Measurements from ENCODE around the gene DOK5. TPM values are rescaled to one million over a fixed set of nuclear protein-coding genes. Genes with fewer than 3 reads are reported as not detected.

DOK5 gene
- total and polyA plus RNA-seq, 2 of the 8 experiments (the other 6 are each of a cell fraction or from before 2014, with no cell fraction given), result 8.9 to 15.0 TPM

DNA sequence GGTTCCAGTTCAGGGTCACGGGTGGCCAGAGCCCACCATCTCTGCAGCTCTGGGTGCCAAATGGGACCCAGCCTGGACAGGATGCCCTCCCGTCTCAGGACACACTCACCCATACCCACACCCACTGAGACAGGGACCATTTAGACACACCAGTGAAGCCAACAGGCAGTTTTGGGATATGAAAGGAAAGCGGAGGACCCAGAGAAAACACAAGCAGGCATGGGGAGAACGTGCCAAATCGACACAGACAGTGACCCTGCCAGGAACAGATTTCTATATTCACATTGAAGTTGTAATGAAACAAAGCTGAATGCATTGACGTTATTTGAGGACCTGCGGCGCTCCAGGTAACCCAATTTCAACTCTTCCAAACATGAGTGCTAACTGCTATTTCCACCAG, 164.5 kb downstream of the DOK5 start:
- no peak for TF ChIP-seq POLR2AphosphoS5 (IDR thresholded peaks at IDR 0.05; ENCODE audit: low read depth, low read length)
- no peak for TF ChIP-seq SAP30 (IDR thresholded peaks at IDR 0.05; ENCODE audit: insufficient read depth, insufficient replicate concordance, low read length)
- no peak for TF ChIP-seq TCF12 (IDR thresholded peaks at IDR 0.05; ENCODE audit: low read depth, low read length)
- no peak for TF ChIP-seq GTF2F1 (IDR thresholded peaks at IDR 0.05; ENCODE audit: borderline replicate concordance, low read depth, low read length)
- Histone ChIP-seq H3K18ac (ENCODE audit: extremely low read depth, low read length) (no peak overlapping the region), H3K56ac (replicated peaks; ENCODE audit: insufficient read length, low read depth, low read length) (no peak overlapping the region), H3K9ac (replicated peaks in 1 of 4; ENCODE audit: extremely low read depth in 1 of 4, low read depth in 3 of 4, low read length in 3 of 4) (no peak overlapping the region), H2AK5ac (ENCODE audit: low read depth, low read length) (no peak overlapping the region), H3K4me1 (replicated peaks in 1 of 4; ENCODE audit: control insufficient read depth in 3 of 4, insufficient read depth in 4 of 4, low read length in 3 of 4) (peaks cover 0 to 7% (median 5%) of the 10 kb centered on the region in 4 experiments; a peak in 6 of 7 replicates), H2BK5ac (ENCODE audit: low read depth, low read length) (no peak overlapping the region), H4K5ac (ENCODE audit: insufficient read length, low read depth, low read length) (no peak overlapping the region), H3K4me2 (ENCODE audit: insufficient read depth in 1 of 2, low read depth in 2 of 2, low read length in 2 of 2) (no peak overlapping the region), H4K20me1 (replicated peaks in 1 of 2; ENCODE audit: control insufficient read depth in 1 of 2, insufficient read depth in 2 of 2, low read length in 2 of 2) (no peaks in the 10 kb centered on the region), H3K14ac (ENCODE audit: insufficient read length) (peak overlapping the region; percentile 54), H4K8ac (ENCODE audit: extremely low read depth, insufficient read depth, low read length) (no peak overlapping the region), H3K27me3 (replicated peaks in 1 of 4; ENCODE audit: control insufficient read depth in 3 of 4, extremely low read depth in 1 of 4, insufficient read depth in 3 of 4, low read length in 3 of 4) (no peaks in the 10 kb centered on the region), H2BK15ac (ENCODE audit: low read length) (no peak overlapping the region), H3K4ac (replicated peaks; ENCODE audit: insufficient read length, low read depth, low read length) (no peak overlapping the region), H2BK12ac (ENCODE audit: low read depth, low read length) (no peak overlapping the region), H3K27ac (ENCODE audit: low read depth, low read length) (no peak overlapping the region), H3K79me2 (ENCODE audit: control insufficient read depth in 1 of 2, insufficient read depth in 2 of 2, low read length in 2 of 2) (no peaks in the 10 kb centered on the region), H3K79me1 (ENCODE audit: low read depth, low read length) (no peaks in the 10 kb centered on the region), H3K4me3 (ENCODE audit: extremely low read depth in 1 of 4, insufficient read depth in 2 of 4, low read depth in 3 of 4, low read length in 4 of 4) (no peak overlapping the region), H2BK120ac (replicated peaks; ENCODE audit: low read depth, low read length) (peak overlapping the region; percentile 85), H4K91ac (replicated peaks; ENCODE audit: insufficient read length, low read length) (peak overlapping the region; percentile 66), H2BK20ac (ENCODE audit: low read length) (no peak overlapping the region), H2AFZ (ENCODE audit: low read length) (0 out of 2 replicates have a peak overlapping the region, but pooled peaks have one; percentile 13), H3K23me2 (ENCODE audit: low read depth, low read length) (no peaks in the 10 kb centered on the region), H3K36me3 (ENCODE audit: control insufficient read depth in 2 of 4, insufficient read depth in 4 of 4, low read length in 3 of 4) (no peaks in the 10 kb centered on the region), H3K23ac (ENCODE audit: insufficient read length) (no peak overlapping the region), H3K9me3 (ENCODE audit: insufficient read depth in 2 of 2, low read depth in 1 of 2, low read length in 1 of 2) (peaks cover 3 to 4% of the 10 kb centered on the region in 2 experiments; a peak in 1 of 4 replicates)
- no peak for DNase-seq (ENCODE audit: low read depth in 1 of 2, low spot score in 2 of 2)
- ChIA-PET POLR2A (ENCODE audit: partially characterized antibody) (no interaction called here), CTCF (ENCODE audit: partially characterized antibody) (interaction anchor here (0.6 to 1.8 kb wide), 3 partner anchors 9 to 537 kb away, joined by 3 to 5 read pairs (median 4); no protein-coding TSS in a partner anchor)
- 89% methylated on average over 8 of the region's 8 CpGs; no CpG with 5 or more reads in 1 of the 2 experiments for WGBS, 2 experiments (ENCODE audit: extremely low coverage in 1 of 2, insufficient coverage in 1 of 2, insufficient read length in 1 of 2, insufficient replicate concordance in 2 of 2, low coverage in 1 of 2, low lambda C conversion rate in 2 of 2, missing lambda C conversion rate in 1 of 2)
- FAIRE-seq, result no peak
